Hippocampal formation (tissue), 2 donors: ENCODE data around the gene UBD.
A peak's percentile ranks its signal among the peaks of the same experiment; 100 is the strongest.

Experiments
- DNase-seq, 2 donors: peaks; one replicate each; lab custom pipeline; 2025; lab: John Stamatoyannopoulos, UW

UBD gene

DNA sequence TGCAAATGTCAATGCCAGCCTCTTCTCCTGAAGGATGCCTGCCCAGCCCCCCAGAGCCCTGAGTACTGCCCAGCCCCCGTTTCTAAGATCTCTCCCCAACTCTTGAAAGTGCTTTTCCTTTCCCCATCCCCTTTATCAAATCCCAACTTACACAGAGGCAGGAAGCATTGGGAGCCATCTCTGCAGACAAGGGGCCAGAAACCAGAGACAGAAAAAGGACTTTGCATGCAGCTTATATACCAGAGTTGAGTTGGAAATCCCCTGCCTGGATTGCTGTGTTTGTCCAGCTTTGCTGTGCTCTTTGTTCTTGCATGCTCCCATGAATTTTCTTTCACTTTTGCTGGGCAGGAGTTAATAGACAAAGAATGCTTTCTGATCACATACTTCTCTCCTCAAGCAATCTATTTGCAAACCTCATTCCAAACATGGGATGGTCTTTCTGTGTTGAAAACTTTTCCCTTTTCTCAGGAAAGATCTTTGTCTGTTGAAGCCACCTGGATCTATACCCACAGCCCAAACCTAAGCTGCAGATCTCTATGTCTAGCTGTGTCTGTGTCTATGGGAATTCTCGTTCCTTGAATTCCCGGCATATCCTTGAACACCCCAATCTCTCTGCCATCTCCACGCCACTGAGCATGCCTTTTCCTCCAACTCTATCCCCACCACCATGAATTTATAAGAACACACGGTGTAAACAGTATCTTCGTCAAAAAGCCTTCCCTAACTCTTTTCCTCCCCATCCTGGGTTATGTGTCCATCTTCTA, at the start of gene UBD:
UBD (minus strand) TSS at position 209 of the 764 bp plus-strand sequence; CDS start at position 178, 31 bp downstream.
- no peak for DNase-seq

DNA sequence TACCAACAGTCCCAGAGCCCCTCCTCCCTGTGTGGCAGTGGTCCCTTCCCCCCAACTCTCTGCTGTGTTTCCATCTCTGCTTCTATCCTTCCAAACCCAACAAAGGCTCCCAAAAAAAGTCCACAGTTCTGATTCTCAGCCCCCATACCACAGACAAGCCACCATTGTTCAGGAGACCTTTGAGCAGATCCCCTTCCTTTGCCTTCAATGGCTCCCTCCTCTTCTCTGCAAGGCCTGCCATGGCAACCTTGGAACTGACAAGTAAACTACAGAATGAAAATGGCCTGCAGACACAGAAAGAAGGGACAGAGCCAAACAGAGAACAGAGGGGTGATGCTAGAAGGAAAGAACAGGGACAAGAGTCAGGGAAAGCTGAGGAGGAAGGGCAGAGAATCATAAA, 48.6 kb upstream of the UBD start:
- DNase-seq: no peak

DNA sequence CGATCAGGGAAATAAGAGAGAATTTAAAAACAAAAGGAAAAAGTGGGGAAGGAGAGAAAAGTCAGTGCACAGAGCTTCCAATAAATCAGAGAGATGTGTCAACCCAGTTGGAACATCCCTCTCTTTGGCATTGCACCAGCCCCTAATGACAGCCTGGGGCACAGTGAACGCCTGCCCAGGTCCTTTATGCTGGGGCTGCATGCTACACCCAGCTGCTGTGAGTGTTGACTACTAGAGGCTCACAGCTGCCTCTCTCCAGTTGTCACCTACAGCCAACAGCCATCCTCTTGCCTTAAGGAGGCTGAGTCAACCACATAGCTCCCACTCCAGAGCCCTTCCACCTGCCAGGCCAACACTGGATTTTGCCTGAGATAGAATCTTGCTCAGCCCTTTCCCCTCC, 44.4 kb upstream of the UBD start:
- DNase-seq: no peak

DNA sequence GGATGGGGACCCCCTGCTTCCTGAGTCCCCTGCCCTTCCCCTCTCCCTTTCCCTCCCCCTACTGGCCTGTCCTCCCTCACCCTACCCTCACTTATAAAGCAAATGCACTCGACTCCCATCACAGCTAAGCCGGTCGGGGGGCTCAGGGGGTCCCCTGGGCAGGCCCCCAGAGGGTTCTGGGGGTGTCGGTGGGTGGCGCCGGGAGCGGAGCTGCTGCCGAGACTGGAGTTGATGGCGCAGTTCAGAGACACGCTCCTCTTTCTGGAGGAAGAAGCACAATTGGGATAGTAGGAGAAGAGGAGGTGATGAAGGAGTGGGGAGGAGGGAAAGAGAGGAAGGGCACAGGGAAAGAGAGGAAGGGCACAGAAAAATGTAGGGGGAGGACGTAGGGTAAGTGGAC, 43.9 kb upstream of the UBD start:
- no peak for DNase-seq

DNA sequence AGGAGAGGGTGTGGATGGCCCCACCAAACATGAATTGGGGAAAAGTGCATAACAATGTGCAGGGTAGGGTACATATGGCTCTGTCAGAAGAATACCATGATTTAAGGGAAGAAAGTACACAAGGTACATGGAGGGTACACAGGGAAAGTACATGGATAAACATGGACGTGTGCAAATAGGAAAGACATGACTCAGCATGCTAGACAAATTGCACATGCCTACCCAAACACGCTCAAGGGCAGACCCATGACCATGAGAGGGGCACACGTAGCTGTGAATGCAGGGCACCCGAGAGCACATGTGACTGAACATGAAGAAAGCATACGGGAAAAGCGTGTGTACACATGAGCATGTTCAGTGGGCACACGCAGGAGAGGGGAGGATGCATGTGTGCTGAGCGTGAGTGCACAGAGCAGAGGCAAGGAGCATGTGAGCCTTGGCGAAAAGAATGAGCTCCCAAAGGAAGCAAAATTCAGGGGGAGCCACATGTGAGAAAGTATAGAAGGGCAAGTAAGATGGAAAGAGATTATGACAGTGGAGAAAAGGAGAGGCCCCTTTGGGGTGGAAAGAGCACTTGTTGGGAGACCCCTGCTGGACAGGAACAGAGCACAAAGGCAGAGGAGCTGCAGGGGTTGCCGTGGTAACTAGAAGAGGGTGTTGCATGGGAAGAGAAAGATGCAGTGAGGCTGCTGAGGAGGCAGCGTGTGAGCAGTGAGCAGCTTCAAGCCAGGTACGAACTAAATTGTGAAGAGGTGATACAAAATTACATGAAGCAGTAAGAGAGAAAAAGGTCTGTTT, 43.2 kb upstream of the UBD start:
- peak in 1 of 2 donors; percentile 42 for DNase-seq

DNA sequence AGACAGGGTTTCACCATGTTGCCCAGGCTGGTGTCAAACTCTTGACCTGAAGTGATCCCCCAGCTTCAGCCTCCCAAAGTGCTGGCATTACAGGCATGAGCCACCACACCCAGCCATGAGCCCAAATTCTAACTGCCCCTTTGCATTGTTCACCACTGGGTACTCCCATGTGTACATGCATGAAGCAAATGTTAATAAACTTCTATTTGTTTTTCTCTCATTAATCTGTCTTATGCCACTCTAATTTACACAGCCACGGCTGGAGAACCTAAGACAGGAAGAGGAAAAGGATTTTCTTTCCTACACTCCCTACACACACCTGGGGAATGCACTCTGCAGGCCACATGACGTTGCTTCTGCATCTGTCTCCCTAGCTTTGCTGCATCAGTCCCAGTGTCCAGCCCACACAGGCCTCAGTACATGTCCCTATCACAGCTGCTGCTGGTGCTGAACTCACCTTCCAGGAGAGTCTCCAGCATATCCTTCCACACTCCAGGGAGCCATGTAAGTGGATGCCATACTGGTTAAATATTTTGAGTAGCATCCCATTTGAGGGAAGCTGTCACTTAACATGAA, 38.7 kb upstream of the UBD start:
- DNase-seq: no peak

DNA sequence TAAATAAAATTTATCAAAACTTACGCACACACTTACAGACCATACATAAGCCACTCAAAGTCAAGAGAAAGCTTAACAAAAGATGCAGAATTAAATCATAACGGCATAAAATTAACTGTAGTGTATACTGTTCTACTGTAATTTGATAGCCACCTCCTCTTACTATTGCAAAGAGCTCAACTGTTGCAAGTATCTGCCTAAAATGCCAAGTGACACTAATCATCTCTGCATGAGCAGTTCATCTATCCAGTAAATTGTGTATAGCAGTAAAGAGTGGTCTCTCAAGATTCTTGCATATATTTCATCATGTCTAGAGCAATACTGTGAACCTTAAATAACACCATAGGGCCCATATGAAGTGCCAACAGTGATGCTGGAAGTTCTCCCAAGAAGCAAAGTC, 37.7 kb upstream of the UBD start:
- no peak for DNase-seq

DNA sequence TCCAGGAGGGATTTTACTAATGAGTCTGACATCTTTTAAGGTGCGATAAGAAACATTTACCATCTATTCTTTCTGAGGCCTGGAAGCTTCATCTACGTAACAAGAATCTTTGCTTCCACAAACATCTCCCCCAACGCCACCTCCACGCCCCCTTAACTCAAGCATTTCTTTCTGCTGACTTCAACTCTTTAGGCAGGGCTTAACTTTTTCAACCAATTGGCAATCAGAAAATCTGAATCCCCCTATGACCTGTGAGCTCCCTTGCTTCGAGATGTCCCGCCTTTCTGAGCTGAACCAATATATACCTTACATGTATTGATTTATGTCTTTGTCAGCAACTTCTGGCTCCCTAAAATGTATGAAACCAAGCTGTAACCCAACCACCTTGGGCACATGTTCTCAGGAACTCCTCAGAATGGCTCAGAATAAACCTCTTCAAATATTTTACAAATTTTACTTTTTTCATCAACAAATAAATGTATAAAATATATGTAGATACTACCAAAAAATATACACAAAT, 36.9 kb upstream of the UBD start:
- DNase-seq: no peak

DNA sequence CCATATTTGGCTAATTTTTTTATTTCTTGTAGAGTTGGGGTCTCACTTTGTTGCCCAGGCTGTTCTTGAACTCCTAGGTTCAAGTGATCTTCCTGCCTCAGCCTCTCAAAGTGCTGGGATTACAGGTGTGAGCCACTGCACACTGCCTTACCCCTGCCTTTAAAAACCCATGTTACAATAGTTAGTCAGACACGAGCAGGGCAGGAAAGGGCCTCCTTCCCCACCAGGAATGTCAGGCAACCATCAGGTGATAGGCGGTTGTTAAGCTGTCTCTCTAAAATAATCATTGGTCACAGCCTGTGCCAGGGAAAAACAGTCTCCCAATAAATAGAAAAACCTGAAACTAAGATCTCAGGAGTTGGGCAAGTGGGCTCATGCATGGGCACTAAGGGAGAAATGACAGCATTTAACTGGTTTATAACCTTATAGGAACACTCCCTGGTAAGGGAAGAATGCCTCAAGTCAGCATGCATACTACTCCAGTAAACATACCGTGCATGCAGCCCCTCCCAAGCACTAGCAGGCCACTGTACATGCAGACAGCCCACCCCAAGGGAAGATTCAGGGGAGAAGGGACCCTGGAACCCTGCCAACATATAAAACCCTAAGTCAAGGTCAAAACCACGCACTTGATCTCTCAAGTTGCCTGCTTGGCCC, 33.8 kb upstream of the UBD start:
- DNase-seq: no peak

DNA sequence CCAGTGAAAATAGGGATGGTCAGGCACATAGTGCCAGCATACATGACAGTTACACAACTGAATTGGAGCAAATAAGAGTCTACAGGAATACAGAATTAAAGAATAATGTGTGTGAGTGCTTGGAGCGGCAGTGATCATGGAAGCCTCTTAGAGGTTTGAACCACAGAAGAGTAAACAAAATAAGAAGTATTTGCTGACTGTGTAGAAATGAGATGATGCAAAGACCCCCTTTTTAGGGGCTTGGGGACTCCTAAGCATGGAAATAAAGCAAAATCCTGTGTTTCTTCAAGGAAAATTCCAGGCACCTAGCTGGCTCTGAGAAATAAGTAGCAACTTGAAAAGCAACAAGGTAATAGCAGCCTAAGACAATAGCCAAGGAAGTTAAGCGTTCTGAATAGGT, 32.1 kb upstream of the UBD start:
- no peak for DNase-seq

DNA sequence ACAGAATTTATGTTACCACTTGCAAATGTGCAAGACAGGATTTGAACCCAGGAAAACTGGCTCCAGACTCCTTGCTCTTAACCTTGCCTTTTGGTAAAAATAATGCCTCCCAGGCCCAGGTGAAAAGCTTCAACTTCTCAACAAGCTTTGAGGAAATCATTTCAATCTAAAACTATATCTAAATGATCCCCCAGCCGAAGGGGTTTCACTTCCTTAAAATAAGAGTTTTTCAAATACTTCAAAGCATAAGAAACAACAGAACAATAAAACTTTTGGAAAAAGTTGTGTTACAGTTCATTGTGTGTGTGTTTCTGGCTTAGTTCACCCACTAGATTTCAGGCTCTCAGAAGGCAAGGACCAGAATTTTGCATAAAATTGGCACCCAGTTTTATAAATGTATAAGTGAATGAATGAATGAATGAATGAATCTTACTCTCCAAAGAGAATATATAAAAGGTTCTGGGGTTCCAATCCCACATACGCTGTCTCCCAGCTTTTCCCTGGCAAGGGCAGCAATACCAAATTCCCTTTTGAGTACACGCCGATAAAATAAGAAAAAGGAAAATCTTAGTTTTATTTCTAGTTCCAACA, 30.8 kb upstream of the UBD start:
- no peak for DNase-seq

DNA sequence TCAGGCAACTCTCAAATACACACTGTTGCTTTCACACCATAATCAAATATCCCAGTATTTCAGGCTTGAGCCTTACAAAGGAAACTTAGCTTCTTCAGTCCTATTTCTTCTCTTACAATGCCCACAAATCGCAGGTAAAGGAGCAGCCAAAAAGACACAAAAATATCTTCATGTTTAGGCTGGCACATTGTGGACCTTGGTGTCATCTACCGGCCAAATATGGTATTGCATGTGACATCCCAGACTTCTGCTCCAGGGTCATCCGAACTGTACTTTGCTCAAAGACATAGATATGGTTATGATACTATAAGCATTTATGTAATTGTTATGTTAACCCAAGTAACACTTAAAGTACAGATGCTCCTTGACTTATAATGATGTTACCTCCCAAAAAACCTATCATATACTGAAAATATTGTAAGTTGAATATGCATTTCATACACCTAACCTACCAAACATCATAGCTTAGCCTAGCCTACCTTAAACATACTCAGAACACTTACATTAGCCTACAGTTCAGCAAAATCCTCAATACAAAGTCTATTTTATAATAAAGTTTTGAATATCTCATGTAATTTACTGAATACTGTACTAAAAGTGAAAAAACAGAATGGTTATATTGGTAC, 30.0 kb upstream of the UBD start:
- peak in 1 of 2 donors; percentile 20 for DNase-seq

DNA sequence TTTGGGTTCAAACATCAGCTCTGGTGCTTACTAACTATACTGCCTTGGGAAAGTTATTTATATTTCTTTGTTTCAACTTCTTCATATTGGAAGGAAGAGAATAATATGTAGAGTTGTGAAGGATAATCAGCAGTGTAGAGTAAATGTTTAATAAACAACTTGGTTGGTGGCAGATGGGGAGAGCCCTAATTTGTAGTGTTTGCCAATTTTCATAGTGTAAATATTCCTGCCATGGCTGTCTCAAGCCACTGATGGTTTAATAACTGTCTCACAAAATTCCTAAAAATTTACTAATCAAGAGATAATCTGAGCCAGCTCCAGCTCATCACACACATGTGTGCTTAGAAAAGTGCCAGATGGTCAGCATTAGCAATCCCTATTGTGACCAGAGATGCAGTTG, 25.3 kb upstream of the UBD start, which contains the start of gene OR2H2:
OR2H2 (plus strand) TSS at position 301 of the 400 bp plus-strand sequence. CDS start 2,824 bp downstream, outside the sequence.
- no peak for DNase-seq

DNA sequence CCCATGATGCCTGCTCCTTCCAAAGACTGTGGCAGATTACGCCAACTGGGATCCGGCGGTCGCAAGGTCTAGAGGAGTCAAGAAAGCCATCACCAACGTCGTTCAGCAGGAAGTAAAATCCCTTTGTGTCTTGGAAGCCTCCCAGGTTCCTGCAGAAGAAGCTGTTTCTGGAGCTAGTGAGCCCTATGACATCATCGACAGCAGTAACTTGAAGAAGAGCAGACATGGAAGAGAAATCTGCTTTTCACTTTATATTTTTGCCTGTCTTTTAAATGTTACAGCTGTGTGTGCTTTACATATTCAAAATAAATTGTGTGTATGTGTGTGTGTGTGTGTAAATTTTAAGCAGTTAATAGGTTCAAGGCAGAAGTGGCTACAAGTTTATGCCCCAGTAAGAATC, 18.0 kb upstream of the UBD start:
- no peak for DNase-seq

DNA sequence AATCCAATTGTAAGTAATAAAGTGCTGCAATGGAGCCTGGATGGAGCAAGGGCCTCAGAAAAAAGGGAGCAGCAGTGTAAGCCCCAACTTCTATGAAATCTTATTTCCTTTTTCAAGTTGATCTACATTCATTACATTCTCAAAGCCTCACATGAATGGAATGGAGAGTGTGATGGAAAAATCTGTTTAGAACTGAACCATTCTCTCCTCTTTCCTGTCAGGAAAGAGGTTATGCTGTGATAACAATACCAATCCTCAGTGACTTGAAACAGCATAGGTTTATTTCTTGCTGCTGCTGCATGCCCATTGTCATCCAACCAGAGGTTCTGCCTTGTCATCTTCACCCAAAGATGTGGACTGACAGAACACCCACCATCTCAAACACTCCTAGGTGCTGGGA, 16.5 kb upstream of the UBD start:
- DNase-seq: no peak

DNA sequence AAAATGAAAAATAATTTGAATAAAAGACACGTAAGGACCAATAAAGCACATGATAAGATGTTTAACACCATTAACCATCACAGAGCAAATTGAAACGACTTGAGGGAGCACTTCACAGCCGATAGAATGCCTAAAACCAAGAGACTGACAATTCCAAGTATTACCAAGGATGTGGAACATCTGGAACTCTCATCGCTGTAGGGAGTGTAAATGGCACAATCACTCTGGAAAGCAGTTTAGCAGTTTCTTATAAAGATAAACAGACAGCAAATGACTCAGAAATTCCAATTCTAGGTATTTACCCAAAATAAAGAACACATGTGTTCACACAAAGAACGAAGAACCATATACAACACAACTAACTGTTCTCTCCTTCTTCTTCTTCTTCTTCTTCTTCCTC, 8.5 kb upstream of the UBD start:
- DNase-seq: no peak

DNA sequence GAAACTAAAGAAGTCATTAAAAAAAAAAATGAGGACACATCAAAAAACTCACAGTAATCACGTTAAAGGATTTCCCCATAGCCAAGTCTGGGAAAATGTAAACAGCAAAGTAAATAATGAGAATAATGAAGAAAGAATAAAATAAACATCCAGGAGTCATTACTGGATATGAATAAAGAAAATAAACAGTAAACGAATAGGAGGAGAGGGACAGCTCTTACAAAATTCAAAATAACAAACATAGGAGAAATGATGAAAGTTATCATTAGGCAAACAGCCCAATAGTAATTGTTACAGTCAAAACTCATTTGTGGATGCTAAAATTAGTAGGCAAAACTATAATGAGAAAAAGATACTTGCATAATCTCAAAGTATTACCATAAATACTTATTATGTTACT, 8.0 kb upstream of the UBD start:
- no peak for DNase-seq

DNA sequence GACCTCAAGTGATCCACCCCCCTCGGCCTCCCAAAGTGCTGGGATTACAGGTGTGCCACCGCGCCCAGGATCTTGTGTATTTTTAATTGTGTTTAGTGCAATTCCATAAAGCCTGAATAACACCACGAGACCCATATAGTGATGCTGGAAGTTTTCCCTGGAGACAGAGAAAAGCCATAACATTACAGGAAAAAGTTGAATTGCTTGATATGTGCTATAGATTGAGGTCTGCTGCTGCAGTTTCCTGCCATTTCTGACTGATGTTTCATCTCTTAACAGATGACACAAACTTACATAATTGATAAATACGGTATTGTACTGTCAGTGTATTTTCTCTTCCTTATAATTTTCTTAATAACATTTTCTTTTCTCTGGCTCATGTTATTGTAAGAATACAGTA, 7.3 kb upstream of the UBD start:
- no peak for DNase-seq

DNA sequence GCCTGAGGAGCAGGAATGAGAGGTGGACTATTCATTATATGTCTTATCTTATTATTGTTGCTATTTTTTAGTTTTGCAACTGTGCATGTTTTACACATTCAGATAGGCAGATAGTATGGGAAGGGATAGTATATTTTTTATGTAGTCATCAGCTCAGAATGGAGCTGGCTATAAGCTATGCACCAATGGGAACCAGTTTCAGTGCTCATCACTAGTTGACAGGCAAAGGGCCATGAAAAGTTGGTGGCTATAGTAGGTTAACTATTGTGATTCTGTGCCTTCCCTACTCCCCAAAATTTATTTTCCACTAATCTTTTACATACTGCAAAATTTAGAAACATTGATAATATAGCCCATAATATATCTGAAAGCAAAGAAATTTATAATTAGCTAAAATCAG, 5.3 kb upstream of the UBD start:
- no peak for DNase-seq

DNA sequence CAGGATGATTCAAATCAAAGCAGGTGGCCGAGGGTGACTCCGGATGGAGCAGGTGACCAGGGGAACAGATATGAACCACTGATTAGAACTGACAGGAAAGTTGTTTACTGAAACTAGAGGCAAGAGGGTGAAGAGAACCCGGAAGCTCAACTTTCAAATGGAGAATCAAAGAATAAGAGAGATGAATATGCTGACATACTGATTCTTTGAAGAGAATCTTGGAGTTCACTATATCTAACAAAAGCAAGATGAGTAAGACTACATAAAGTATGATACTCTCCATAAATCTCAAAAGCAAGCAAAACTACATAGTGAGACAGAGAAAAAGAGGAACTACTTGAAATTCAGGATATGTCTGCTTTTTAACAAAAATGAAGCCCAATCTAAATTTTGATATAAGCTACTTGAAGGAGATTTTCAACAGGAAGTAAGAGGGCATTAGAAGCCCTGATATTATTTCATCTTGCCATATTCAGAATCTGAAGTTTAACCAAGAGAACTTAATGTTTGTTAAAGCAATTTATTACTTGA, 4.0 kb upstream of the UBD start:
- no peak for DNase-seq

DNA sequence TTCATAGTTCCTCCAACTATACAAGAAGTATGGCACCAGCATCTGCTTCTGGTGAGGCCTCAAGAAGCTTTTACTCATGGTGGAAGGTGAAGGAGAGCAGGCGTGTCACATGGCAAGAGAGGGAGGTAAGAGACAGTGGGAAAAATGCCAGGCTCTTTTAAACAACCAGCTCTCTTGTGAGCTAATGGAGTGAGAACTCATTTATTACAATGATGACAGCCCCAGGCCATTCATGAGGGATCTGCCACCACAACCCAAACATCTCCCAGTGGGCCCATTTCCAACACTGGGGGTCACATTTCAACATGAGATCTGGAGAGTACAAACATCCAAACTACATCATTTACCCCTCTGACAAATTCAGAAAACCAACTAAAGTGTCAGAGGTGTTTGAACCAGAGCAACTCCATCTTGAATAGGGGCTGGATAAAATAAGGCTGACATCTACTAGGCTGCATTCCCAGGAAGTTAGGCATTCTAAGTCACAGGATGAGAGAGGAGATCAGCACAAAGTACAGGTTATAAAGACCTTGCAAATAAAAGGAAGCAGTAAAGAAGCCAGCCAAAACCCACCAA, 2.2 kb upstream of the UBD start:
- no peak for DNase-seq
